NCI-H2196 treated with DMSO at 0.1 percent for 48 hours (cell line): ENCODE measurements around the gene PDE4D.

Experiments used
- DNase-seq: peaks from one replicate; lab custom pipeline; 2025; ENCODE audit not compliant: unreplicated experiment; lab: John Stamatoyannopoulos, UW

The PDE4D gene

DNA sequence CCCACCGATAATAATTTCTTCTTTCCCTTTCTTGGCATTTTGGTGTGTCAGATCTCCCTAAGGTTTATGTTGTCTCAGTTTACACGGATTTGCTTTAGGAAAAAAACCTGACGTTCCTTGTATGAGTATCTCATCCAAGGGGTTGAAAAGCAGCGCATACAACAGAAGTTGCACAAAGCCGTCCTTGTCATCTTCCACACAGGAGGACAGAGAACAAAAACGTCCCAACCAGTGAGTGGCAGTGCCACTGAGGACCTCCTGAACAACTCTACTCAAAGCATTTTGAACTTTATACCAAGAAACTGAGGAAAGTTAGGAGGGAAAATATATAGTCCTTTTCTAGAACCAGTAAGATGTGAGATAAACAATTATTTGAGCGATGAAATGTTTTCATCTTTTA, 547.0 kb downstream of the PDE4D start:
- no peak for DNase-seq

DNA sequence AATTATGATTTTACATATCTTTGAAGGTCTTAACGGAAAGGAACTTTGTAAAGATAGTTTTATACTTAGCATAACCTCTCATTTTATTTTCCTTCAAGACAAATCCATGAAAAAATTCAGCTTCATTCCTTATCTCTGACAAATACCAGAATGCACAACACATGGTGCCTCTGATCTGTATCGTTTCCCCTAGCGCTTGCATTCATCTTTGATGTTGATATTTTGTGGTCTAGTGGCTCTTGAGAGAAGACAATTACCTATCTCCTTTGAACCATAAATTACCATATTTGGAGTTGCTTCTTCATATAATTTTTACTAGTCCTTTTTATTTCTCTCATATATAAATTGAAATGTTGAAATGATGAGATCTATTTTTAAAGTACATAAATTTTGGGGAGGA, 551.3 kb downstream of the PDE4D start:
- DNase-seq: no peak

DNA sequence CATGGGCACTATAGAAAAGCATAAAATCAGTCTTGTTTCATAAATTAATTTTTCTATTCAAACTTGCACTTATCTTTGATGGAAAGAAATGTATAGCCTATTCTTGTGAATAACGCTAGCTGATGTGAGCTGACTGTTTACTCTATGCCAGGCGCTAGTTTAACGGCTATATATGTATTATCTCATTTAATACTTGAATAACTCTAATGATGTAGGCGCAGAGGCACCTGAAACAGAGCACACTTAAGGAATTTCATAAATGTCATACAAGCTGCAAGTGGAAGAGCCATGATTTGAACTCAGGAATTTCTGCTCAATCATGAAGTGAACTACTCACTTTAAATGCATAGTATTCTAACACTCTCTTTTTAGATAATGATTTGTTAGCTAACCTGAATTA, 551.8 kb downstream of the PDE4D start:
- DNase-seq: no peak

DNA sequence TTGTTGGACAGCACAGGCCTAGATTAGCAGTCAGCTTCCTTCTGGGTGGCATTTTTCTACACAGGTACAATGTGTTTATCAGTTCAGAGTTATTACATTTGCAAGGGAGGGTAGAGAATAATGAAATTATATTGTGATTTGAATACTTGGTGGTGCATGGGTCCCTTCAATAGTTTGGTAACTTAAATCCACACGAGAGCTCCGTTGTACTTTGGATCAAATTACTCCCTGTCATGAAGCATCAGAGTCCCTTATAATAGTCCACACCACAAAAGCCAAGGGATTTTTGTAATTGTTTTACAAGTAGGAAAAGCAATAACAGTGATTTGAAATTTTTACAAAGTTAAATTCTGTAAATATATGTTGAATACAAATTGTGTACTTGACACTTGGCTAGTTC, 552.4 kb downstream of the PDE4D start:
- no peak for DNase-seq

DNA sequence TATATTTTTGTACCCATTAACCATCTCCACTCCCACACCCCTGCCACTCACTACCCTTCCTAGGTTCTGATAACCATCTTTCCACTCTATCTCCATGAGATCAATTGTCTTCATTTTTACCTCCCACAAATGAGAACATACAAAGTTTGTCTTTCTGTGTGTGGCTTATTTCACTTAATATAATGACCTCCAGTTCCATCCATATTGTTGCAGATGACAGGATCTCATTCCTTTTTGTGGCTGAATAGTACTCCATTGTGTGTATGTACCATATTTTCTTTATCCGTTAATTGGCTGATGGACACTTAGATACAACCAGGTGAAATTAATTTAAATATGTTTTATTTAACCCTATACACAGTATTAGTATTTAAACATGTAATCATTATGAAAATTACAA, 552.9 kb downstream of the PDE4D start:
- DNase-seq: no peak

DNA sequence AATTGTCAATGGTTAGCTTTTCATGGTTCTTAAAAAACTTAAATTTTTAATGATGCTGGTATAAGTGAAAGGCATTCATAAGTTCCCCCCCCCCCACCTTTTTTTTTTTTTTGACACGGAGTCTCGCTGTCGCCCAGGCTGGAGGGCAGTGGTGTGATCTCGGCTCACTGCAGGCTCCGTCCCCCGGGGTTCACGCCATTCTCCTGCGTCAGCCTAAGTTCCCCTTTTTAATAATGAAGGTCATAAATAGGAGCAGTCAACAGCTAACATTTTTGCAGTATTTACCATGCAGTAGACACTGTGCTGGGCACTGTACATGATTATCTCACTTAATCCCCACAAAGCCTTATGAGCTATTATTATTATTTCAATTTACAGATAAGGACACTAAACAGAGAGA, 556.3 kb downstream of the PDE4D start:
- DNase-seq: no peak

DNA sequence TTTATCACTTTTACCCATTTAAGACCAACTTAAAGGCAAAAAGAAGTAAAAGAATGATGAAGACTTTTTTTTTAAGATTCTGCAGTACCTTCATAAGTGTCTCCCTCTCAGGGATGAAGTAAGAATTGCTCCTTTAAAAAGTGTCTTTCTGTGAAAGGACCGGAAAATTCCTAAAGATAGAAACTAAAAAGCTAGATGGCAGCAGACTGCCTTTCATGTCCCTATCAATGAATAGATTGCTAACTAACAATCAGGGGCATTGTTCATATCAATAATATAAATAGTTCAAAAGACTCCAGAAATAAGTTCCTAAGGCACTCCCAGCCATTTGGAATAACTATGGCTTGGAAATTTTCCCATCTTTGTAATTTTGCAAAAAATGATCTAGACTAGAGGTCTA, 558.0 kb downstream of the PDE4D start:
- no peak for DNase-seq

DNA sequence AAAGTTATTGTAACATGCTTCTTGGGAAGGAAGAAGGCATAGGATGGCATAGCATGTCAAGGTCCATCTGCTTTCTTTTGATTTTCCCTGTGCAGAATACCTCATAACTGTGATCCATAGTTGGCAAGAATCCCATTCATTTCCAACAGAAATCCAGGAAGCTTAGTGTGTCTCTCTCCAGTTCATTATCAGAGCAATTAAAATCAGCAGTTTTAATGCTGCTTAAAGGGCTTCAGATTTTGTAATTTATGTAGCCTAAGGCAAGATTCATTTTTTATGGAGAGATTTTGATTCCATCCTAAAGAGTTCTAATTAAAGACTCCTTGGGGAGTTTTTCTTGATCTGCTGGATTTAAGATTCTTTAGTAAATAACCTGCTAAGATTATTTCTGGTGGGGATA, 560.1 kb downstream of the PDE4D start:
- peak; percentile 6 for DNase-seq

DNA sequence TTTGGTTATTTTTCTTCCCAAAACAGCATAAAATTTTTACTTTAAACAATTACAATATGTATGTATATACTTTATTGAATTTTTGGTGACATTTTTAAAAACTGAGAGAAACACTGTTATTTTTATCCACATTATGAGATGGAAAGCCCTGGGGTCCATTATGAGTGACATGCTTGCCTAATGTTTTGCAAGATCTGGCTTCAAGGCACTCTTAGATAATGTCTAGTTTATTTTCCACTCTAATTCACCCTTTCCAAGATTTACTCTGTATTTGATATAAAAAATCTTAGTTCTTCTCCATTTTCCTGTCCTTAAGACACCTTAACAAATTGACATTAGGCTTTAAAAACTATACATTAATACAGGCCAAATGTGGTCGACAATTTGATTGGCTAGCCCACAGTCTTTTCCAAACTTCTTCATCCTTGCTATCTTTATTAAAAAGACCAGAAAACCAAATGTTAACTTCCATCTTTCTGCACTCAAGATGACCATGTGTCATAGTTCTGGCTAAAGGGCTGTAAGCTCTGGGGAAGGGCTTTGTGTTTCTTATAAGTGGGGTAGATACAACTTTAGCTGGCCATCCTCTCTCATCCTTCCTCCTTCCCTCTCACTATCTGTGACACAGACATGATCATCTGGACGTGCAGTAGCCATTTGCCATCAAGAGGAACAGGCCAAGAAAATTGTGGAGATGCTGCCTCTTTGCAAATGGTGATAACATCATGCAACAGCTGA, 561.1 kb downstream of the PDE4D start:
- DNase-seq: no peak

DNA sequence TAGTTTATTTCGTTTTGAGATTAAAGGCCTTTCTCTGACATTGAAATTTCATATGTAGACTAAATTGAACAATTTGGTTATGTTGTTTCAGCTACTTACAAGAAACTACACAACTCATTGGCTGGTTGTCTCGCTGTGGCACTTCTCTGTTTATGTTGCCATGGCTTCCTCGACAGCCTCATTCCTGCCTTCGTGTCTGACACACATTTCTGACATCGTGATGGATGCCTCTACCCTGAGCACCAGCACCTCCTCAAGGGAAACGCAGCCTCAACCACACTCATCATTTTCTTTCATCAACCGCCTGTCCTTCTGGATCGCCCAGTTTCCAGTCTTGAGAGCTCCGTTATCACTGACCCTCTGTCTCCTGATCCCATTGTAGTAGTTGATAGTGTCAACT, 562.8 kb downstream of the PDE4D start:
- no peak for DNase-seq

DNA sequence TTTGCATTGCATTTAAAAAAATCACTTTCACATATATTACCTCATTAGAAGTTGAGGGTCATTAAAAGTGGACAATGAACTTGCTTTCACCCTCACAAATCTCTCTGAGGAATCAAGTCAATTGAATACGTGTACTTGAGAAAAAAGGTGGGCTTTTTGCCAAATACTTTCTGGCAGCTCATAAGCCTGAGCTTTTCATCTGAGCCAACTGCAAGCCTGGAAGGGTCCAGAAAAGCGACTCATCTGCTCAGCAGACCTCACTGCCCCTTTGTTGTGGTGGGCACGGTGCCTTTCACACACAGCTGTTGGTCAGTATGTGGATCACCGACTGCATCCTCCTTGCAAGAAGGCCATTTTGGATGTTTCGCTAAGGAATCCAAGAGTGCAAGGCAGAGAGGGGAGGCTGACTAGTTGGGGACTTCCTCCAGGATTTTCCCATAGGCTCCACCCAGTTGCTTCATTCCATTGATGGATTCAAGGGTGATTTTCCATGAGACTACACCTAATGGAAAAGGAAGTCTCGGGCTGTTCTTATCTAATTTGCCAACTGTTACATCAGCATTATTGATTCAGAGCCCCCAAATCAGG, 564.7 kb downstream of the PDE4D start:
- DNase-seq: peak; percentile 6

DNA sequence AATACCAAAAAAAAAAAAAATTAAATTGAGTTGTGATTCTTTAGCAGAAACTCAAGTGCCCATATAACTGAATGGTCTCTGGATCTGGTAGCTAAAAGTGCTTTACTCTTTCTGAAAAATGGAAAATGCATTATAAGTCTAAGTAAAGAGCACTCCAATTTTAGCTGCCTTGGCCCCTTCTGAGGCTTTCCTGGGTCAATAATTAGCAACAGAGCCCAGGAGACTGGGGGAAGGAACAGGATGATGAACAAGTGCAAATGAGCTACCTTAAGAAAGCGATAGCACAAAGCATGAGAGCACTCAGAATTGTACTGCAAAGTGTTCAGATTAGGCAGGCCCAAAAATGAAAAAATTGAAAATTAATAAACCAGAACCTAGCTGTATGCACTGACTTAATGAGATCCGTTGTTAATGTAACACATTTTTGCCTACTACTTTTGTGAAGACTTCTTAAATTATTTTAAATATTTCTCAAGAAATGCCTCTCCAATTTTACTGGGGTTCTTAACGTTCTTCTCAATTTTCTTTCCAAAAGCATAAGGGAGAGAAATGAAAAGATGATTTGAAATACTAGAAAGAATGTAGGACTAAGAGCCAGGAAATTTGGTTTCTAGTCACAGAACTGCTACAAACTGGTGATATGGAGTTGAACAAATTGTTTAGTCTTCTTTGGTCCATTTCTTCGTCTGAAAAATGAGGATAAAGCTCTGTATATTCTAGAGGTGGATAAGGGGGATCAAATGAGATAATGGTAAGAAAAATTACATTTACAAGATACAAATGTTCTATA, 566.1 kb downstream of the PDE4D start:
- DNase-seq: no peak

DNA sequence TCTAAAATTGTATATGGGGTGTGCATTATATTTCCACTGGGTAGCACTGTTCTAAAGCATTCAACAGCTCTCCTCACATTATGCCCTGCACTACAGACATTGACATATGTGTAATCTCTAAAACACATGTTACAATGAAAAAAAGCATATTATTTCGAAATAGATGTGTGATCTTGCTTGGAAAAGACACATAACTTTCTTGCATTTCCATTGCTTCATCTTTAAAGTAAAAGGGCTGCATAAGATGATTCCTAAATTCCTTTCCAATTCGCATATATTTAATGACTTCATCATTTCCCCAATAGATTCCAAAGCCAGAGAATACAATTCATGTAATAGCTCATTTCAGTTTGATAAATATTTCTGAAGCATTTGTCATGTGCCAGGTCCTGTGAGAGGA, 566.9 kb downstream of the PDE4D start:
- no peak for DNase-seq

DNA sequence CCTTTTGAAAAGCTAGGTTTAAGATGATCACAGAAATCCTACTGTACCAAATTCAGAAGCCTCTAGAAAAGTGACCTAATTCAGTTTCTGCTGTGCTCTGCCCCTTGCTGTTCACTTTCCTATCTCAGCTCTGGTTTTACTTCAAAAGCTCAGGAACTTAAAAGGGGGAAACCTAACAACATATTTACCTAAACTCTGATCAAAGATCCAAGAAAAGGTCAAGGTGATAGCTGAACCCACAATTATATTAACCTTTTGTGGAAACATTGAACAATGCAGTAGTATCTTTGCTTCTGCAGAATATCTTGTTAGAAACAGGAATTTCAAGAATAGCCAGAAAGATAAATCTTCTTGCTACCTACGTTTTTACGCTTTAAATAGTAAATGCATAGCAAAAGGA, 568.5 kb downstream of the PDE4D start:
- no peak for DNase-seq

DNA sequence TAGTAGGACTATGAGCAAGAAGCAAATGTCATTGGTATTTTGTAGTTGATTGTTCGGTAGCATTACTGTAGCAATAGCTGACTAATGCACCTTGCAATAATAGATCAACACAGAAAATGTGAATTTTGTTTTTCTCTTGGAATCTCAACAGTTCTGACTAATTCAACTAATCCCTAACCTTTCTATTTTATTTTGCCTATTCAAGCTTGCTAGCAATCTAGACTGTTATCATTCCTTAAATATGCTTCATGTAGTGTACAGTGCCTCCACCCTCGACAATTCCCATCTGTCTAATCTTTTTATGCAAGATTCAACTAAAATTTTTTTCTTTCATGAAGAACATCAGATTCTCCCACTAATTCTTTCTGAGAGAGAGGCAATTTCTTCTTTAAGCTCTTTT, 570.6 kb downstream of the PDE4D start:
- no peak for DNase-seq

DNA sequence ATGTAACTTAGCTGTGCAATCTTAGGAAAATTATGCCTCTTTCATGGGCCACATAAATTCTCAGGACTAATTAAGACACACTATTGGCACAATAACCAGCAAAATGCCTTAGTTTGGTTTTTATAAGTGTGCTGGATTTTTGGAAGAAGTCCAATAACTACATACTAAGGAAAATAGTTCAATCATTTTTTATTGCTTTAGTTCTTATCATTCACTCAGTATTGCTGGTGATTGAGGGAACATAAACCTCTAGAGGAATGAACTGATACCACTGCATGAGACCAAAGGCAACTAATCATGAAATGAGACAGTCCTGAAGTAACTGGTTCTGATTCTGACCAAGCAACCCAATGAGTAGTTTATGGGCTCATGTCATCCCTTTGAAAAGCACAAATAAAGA, 571.5 kb downstream of the PDE4D start:
- DNase-seq: no peak

DNA sequence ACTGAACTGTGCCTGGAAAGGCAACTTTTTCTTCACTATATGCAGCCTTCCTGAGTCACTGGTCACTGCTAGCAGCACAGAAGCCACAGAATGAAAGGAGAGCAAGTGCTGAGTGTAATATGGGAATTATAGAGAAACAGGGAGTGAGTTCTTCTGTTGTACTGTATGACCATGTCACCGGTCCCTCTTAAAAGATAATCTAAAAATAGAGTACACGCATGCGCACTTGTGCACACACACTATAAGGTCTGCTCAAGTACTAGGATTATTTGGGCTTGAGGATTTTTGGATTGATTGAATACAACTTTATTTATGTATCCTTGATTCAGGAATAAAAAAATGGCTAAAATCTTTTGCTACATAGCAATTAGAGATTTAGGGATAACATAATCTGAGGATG, 571.9 kb downstream of the PDE4D start:
- no peak for DNase-seq

DNA sequence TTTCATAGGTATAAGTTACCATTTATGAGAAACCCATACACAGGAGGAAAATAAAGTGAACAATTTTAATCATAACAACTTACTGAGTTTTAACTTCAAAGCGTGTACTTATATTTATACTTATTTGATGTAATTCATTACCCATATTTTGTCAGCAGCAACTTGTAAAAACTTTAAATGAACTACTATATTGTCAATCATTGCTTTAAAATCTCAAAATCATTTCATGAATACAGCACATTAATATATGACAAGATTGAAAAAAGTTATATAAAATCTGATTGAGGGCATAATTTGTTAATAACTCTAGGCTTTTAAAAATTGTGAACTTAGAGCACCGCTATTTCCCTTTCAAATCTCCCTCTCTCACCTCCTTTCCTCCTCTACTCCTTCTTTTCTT, 573.1 kb downstream of the PDE4D start:
- no peak for DNase-seq

DNA sequence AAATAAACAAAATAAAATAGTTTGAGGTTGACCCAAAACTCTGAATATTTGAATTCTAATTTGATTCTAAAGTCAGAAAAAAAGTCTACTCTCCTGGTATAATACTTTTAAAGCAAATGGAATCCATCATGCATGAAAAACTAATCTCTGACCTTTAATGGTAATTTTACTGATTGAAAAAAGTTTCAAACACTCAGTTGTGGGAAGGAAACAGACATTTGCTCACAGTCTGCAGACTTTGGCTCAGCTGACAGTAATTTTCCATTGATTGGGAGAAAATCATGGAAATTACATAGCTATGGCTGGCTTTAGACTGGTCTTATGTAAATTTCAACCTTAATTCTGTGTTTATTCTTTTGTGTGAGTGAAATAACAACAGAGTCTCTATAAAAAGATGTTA, 574.3 kb downstream of the PDE4D start:
- no peak for DNase-seq

DNA sequence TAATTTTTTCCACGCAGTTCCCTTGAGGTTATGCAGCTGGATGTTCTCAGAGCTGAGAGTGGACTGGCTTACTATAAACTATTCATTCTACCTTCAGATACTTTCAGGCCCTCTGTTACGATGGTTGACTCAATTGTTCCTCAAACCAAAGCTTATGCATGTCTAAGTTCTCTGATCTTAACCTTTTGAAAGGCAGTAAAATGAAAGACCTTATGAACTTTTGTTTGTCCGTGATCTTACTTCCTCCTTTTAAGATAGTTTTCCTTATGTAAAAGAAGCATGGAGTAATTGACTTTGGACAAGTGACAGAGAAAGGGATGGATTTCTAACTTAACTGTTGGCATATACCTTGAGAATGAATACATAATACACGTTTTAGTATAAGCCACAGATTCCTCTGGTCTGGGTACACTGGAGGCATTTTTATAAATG, 575.7 kb downstream of the PDE4D start:
- no peak for DNase-seq

DNA sequence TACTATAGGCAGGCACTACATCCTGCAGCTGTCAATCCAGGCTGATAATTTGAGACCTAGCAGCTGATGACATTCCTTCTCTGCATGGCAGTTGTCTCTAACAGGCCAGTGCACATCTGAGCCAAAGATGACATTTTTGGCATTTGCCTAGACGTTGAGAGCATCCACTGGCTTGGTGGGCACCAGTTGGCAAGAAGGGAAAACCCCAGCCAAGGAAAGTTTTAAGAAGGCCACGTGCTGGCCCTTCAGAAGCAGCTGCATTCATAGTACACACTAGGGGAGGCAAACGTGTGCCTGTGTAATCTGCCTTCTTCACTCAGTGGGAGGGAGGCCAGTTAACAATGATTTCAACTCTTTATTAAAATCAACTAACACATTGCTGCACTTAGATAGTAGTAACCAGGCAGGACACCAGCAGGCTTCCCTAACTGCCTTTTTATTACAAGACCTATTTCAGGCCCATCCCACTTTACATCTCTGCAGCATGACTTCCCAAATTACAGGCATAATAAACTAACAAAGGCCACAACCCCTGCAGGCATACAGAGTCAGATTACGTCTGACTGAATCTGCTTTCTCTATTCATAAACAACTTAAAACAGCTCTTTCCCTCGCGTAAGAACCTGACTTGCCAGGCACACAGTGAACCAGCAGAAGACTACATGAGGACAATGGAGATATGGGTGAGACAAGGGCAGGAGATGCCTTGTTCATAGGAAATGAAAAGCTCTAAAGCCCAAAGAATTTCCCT, 576.3 kb downstream of the PDE4D start:
- peak; percentile 27 for DNase-seq

DNA sequence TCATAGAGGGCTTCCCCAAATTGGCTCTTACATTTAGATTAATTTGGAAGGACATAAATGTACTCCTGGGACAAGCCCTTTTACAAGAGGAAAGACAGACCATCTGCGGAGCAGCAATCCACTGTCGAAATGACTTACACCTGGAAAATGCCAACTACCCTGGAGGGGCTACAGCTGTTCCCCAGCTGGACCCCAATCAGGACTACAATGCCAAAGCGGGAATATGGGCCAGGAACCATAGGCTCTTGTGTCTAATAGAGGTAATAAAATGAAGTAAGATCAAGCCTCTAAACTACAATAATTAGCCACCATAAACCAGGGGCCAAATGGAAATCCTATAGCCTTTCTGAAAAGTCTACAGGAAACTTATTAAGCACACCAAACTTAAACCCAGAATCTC, 581.3 kb downstream of the PDE4D start:
- no peak for DNase-seq
